Endothelial cell (in vitro differentiated cells): ENCODE results near the gene PHKB. TPM values are rescaled to one million over a fixed set of nuclear protein-coding genes. Genes with fewer than 3 reads are reported as not detected.
"Not testable (repeated sequence)": the region's sequence is repeated elsewhere in the genome, so short reads cannot be mapped to it uniquely, and the experiment has no call there.

Experiments
- DNase-seq: peaks from one replicate; pipeline ENCODE4 v3.0.0; 2021; ENCODE audit warnings: low spot score
- H3K27ac Mint-ChIP-seq: one replicate; pipeline ENCODE4 v1.8.0; 2021; ENCODE audit warnings: mixed read lengths, inconsistent platforms; ENCODE audit not compliant: unreplicated experiment
- H3K27me3 Mint-ChIP-seq: one replicate; pipeline ENCODE4 v1.8.0; 2021; ENCODE audit warnings: mild to moderate bottlenecking, moderate library complexity, mixed read lengths, inconsistent platforms; ENCODE audit not compliant: unreplicated experiment
- H3K36me3 Mint-ChIP-seq: one replicate; pipeline ENCODE4 v1.8.0; 2021; ENCODE audit warnings: mild to moderate bottlenecking, low read depth, mixed read lengths, inconsistent platforms; ENCODE audit not compliant: unreplicated experiment
- H3K4me1 Mint-ChIP-seq: one replicate; pipeline ENCODE4 v1.8.0; 2021; ENCODE audit warnings: mild to moderate bottlenecking, mixed read lengths, inconsistent platforms; ENCODE audit not compliant: unreplicated experiment
- H3K4me3 Mint-ChIP-seq: one replicate; pipeline ENCODE4 v1.8.0; 2021; ENCODE audit warnings: mild to moderate bottlenecking, mixed read lengths, inconsistent platforms; ENCODE audit not compliant: unreplicated experiment
- H3K9me3 Mint-ChIP-seq: one replicate; pipeline ENCODE4 v1.8.0; 2021; ENCODE audit warnings: mixed read lengths, inconsistent platforms; ENCODE audit not compliant: unreplicated experiment
- CTCF ChIP-seq: fragments of 200-600 bp; sonication (generic); IDR thresholded peaks from one replicate; pipeline ENCODE4 v1.5.0; 2021; ENCODE audit warnings: antibody characterized with exemption; ENCODE audit not compliant: unreplicated experiment
- total RNA-seq: library from RNA; stranded (reverse); fragmentation: NEBNext Ultra II Directional; extraction: Animal tissue kit (Norgen Biotek cat#: 25700); gene quantifications from one replicate; pipeline ENCODE4 v1.2.1, GENCODE V29; 2021; ENCODE audit not compliant: unreplicated experiment

The PHKB gene
- total RNA-seq, 1 donor from 2014 or later = 125 TPM

DNA sequence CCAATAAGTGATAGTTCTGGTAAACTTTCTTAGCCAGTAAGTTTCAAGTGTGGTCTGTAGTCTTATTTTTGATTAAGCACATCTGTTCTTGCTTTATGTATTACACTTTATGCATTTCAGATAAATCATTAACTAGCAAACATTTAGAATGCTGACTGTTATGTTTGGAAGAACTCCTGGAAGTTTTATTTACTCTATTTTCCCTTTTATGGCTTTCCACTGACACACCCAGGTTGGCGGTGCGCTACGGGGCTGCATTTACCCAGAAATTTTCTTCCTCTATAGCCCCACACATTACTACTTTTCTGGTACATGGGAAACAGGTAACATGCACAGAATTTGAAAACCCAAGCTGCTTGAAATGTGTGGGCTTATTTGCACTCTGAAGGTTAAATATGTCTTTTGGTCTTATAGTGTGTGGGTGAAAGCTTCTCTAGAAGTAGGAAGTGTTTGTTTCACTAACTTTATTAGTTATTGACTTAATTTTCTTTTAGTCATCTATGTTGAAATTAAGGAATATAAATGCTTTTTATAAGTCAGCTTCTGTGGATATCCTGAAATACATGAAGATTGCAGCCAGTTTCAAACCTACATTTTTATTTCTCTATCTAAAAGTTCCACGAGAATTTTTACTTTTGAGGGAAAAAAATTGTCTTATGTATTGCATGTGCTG lies 203.7 kb downstream of the PHKB start:
- TF ChIP-seq CTCF = no peak
- Mint-ChIP-seq H3K4me1 (no peaks in the 10 kb centered on the region), H3K36me3 (peaks cover 25% of the 10 kb centered on the region), H3K4me3 (no peak overlapping the region), H3K27ac (no peak overlapping the region), H3K27me3 (no peaks in the 10 kb centered on the region), H3K9me3 (no peaks in the 10 kb centered on the region)
- no peak for DNase-seq

DNA sequence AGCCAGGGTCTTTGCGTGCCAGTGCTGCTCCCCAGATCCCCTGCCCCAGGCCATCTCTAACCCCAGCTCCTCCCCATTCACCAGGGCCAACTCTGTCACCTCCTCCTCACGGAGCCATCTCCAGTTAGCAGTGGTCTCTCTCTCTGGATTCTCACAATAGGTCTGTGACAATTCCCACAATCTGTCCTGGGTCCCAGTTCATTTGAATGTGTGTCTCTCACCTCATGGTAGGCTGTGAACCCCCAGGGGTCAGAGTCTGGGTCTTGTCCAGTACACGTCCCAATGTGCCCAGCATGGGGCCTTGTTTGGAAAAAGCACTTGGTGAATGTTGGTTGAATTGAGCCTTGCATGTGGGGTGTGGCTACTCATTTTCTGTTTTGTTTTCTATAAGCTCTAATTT lies 205.3 kb downstream of the PHKB start:
- no peaks in the 10 kb centered on the region for H3K4me1 Mint-ChIP-seq
- H3K27ac Mint-ChIP-seq = no peak overlapping the region
- no peak for DNase-seq
- H3K36me3 Mint-ChIP-seq = peaks cover 18% of the 10 kb centered on the region
- H3K9me3 Mint-ChIP-seq = no peaks in the 10 kb centered on the region
- H3K27me3 Mint-ChIP-seq = peaks cover under 1% of the 10 kb centered on the region
- no peak for TF ChIP-seq CTCF
- H3K4me3 Mint-ChIP-seq = no peak overlapping the region

DNA sequence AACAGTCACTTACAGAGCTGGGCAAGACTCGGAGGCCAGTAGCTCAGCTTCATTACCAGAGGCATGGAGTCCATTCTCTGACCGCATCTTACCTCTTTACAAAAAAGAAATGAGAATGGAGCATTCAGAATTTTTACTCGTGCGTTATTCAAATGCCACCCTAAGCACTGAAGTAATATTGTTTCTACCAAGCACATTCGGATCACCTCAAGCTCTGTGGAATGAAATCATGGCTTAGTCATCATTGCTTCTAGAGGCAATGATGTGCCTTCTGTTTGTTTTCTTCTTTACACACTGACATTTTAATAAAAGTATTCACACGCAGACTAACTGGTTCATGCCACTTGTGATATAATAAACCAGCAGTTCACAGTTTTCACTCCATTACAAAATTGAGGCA lies 206.8 kb downstream of the PHKB start:
- no peak for DNase-seq
- Mint-ChIP-seq H3K4me1 (no peaks in the 10 kb centered on the region), H3K4me3 (no peak overlapping the region), H3K27me3 (peaks cover 1% of the 10 kb centered on the region), H3K9me3 (no peaks in the 10 kb centered on the region), H3K27ac (no peak overlapping the region), H3K36me3 (peaks cover 12% of the 10 kb centered on the region)
- TF ChIP-seq CTCF = no peak

DNA sequence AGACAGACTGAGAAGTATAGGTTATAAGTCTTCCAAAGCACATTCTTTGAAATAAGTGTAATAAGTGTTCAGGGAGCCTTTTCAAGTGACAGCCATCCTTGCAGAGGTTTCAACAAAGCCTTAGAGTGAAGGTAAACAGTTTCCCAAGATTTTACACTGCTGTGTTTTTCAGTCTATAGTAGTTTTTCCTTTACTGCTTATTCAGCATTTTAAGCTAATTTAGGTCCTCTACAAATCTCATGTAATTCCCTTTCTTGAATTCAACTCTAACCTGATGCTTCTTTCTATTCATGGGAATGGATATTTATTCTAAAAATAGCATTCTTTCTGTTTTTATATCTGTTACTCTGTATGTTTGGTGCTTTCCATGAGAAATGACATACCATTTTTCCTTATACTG lies 211.3 kb downstream of the PHKB start:
- no peak overlapping the region for H3K4me3 Mint-ChIP-seq
- TF ChIP-seq CTCF = no peak
- peaks cover 1% of the 10 kb centered on the region for H3K27me3 Mint-ChIP-seq
- H3K4me1 Mint-ChIP-seq = no peaks in the 10 kb centered on the region
- H3K9me3 Mint-ChIP-seq = no peaks in the 10 kb centered on the region
- no peak for DNase-seq
- H3K27ac Mint-ChIP-seq = no peak overlapping the region
- H3K36me3 Mint-ChIP-seq = peaks cover 20% of the 10 kb centered on the region

DNA sequence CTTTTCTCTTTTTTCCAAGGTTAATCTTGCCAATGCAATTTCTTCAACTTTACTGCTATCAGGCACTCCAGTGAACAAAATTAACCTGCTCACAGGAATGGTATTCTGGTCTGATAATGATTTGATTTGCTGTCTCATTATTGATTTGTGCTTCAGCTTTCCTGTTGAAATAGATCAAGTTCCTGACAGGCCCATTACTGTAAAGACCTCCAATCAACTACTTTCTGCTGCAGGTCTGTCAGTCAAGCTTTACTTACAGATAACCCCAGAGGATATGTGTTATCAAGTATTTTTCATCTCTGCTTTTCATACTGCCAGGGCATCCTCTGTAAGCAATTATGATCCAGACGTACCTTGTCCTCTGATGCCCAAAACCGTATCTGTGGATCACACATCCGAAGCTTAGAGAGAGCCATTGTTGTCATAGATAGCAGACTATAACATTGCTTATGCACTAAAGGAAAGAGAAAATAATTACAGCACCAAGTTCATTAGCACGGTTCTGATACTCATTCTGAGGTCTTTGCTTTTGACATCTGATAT lies 215.6 kb downstream of the PHKB start:
- Mint-ChIP-seq H3K36me3 (peaks cover 33% of the 10 kb centered on the region), H3K27me3 (peaks cover 2% of the 10 kb centered on the region), H3K4me3 (no peak overlapping the region), H3K9me3 (no peaks in the 10 kb centered on the region), H3K27ac (no peak overlapping the region), H3K4me1 (no peaks in the 10 kb centered on the region)
- no peak for DNase-seq
- no peak for TF ChIP-seq CTCF

GRCh38 chr16:47681571-47681970 lies 220.4 kb downstream of the PHKB start:
- not testable (repeated sequence) for DNase-seq, H3K27me3 Mint-ChIP-seq, H3K27ac Mint-ChIP-seq, H3K9me3 Mint-ChIP-seq, H3K4me1 Mint-ChIP-seq, H3K4me3 Mint-ChIP-seq
- peaks cover 42% of the 10 kb centered on the region for H3K36me3 Mint-ChIP-seq
